Measurements from ENCODE around the gene CTSH.
A peak's percentile ranks its signal among the peaks of the same experiment; 100 is the strongest.

The CTSH gene, protein sequence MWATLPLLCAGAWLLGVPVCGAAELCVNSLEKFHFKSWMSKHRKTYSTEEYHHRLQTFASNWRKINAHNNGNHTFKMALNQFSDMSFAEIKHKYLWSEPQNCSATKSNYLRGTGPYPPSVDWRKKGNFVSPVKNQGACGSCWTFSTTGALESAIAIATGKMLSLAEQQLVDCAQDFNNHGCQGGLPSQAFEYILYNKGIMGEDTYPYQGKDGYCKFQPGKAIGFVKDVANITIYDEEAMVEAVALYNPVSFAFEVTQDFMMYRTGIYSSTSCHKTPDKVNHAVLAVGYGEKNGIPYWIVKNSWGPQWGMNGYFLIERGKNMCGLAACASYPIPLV

DNA sequence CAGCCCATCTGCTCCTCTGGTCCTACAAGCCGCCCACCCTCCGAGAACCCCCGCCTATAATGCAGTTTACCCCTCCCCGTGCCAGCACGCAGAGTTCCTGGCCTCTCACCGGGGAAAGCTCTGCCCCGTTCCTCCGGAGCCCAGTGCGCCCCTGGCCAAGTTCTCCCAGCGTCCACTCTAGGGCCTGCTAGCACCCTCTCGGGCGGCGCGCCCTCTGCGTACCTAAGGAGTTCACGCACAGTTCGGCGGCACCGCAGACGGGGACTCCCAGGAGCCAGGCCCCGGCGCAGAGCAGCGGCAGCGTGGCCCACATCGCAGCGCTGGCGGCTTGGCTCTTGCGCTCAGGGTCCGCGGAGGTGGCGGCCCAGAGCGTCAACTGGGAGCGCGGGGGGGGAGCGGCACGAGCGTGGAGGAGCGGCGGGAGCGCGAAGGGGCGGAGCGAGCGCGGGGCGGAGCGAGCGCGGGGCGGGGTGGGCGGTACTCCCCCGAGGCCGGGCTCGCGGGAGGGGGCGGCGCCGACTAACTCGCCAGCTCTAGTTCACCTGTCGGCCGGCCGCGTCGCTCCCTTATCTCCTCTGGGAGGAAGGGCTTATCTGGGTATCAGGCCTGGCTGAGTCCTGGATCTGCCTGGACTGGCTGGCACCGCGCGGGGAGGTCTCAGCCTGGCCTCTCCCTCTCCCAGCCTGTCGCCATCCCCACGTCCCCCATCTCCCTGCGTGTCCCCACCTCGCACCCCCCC lies at the start of gene CTSH:
Gene CTSH, minus strand, starts transcription at position 378 of the 739 bp plus-strand sequence. Its CDS starts 65 bp downstream, at position 313.
- peak; percentile 62 for DNase-seq

GRCh38 chr15:78993931-78994530 lies 49.2 kb upstream of the CTSH start:
- DNase-seq: no peak

DNA sequence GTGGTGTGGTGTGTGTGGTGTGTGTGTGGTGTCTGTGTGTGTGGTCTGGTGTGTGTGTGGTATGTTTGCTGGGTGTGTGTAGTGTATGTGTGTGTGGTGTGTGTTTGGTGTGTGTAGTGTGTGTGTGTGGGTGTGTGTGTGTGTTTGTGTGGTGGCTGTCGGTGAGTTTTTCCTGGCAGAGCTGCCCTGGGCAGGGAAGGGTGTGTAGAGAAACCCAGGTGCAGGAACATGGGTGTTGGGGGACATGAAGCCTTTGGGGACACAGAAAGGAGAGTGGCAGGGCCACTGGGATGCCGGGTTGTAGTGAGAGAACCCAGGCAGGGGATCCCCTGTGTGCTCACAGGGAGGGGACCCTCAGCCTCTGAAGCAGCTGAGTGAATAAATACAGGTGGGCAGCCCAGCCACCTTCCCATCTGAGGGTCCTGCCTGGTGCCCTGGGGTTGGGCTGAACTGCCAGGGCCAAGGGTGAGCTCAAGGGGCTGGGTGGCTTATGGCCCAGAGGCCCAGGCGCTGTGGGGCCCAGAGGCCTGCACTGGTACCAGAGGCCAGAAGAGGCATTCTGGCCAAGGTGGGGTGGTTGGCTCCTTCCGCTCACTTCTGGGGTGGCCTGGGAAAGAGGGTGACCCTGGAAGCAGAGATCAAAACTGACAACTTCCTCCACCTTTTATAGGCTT lies 48.5 kb upstream of the CTSH start:
- no peak for DNase-seq

DNA sequence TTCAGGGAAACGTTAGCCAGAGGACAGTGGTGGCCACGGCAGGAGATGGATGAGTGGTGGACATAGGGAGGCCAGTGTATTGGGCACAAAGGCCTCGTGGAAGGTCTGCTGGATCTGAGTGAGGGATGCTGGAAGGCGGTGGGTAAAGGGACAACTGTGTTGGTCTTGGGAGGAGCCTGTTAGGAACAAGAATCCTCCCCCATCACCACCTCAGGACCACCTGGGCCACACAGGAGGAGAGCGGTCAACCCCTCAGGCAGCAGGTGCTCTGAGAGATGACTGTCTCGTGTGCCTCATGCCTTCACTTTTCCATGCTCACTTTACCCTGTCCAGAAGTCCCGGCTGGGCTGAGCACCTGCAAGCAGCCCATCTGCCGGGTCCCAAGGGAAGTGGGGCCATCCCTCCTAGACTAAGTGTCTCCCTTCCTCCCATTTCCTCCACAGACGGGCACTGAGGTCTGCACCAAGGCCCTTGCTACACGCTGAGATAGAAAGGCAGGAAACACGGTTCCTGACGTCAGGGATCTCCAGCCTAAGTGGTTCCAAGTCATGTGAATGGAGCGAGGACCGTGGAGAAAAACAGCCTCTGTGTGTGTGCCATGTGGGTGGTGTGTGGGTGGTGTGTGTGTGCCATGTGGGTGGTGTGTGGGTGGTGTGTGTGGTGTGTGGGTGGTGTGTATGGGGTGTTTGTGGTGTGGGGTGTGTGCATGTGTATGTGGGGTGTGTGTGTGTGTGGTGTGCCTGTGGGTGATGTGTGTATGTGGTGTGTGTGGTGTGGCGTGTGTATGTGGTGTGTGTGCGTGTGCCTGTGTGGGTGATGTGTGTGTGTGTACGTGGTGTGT lies 47.8 kb upstream of the CTSH start:
- DNase-seq: no peak

DNA sequence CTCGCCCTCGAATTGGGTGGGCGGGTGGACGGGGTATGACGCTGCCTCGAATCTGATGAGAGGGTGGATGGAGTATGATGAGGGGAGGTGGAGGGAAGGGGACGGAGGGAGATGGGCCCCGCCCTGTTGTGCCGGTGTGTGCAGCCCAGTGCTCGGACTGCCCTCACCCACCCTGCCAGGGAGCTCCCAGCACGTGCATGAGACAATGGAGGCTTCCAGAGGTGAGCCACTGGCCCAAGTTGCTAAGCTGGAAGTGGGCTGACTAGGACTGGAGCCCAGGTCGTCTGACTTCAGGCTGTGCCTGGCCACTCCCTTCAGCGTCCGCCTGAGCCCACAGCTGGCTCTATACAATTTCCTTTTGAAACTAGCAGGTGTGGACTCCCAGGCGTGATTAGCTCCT lies 47.0 kb upstream of the CTSH start:
- no peak for DNase-seq

DNA sequence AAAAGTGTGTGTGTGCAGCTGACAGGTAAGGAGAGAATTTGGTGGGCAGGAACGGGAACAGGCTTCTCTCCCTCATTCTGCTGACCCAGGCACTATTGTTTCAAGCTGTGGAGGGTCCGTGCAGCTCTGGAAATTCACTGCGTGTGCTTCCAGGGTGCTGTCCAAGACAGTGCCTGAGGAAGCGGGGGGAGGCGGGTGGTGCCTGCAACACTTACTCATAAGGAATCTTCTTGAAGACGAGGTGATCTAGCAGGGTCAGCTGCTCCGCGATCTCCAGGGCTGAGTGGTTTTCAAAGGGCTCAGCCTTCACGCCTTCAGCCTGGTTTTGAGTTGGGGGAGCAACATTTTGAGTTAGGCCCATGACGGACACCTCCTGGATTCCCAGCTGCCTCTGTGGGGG lies 46.6 kb upstream of the CTSH start:
- DNase-seq: no peak

- DNase-seq: no peak
These were observed 45.4 kb upstream of the CTSH start for GRCh38 chr15:78990278-78990677.

DNA sequence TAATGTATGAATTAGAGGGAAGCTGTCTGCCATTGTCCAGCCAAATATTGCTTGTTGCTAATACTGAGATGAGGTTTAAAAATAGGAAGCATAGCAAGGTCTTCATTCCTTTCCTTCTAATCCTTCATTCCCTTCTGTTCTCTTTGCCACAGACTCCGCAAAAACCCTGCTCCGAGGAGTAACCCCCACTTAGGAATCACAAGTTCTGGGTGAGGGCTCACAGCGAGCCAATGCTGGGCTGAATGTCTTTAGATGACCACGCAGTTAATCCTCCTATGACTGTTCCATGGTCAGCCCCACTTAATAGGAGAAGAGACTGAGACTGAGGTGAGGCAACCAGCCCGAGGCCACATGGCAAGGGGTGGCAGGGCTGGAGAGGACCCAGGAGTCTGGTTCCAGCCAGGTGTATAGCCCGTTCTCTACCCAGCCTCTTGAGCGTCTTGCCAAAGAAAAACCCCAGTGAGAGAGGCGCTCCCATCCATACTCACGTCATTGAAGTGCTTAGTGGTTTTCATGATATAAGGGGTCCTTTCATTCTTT lies 44.9 kb upstream of the CTSH start:
- DNase-seq: no peak

GRCh38 chr15:78988361-78988911 lies 43.6 kb upstream of the CTSH start:
- DNase-seq: no peak

- DNase-seq: no peak
These were observed 42.9 kb upstream of the CTSH start for GRCh38 chr15:78987556-78988360.

DNA sequence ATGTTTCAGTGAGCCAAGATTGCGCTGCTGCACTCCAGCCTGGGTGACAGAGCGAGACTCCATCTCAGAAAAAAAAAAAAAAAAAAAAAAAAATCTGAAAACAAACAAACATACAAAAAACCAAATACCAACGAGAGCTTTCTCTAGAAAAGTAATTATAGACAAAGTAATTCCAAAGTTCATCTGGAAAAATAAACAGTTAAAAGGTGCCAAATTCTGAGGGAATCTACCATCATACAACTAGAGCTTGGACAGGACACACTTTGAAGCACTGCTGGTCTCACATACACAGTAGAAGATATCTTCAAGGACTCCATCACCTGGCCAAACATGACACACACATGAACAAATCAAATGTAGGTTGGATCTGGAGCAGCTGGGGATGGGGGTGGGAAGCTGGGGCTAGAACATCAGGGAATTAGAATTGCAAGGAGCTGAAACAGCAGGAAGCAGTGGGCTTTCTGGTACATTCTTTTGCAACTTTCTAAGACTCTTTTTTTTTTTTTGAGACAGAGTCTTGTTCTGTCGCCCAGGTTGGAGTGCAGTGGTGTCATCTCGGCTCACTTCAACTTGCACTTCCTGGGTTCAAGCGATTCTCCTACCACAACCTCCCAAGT lies 41.1 kb upstream of the CTSH start:
- no peak for DNase-seq

DNA sequence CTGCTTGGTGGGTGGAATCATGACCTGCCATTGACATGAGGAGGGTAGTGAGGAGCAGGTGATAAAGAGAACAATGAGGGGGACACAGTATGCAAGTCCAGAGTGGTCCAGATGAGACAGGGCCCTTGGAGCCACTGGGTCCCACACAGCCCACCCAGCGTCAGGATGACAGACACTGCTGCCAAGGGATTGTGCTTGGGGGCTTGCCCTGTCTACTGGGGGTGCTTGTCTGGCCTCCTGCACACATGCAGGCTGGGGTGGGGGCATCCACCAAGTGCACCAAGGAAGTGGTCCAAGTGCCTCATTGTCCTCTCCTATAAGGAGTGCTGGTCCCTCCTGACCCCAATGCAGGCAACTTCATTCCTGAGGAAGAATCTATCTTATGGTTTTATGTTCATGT lies 39.2 kb upstream of the CTSH start:
- no peak for DNase-seq

- no peak for DNase-seq
These were observed 38.5 kb upstream of the CTSH start for GRCh38 chr15:78983146-78983918.

DNA sequence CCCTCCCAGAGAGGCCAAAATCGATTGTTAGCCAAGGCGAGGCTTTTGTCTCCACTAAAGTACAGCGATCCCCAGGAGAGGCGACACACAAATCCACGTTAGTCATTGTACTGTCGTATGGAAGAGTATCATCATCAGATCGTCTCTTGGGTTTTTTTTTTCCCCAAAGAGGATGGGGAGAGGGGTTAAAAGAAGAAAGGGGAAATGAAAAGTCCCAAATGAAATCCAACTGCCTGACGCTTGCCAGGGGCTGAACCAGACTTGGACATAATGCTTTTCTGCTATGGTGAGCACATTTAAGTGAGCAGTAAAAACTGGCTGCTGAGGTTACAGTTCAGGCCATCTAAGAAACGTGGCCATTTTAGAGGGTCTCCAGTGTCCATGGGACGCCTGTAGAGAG lies 37.9 kb upstream of the CTSH start:
- DNase-seq: no peak

DNA sequence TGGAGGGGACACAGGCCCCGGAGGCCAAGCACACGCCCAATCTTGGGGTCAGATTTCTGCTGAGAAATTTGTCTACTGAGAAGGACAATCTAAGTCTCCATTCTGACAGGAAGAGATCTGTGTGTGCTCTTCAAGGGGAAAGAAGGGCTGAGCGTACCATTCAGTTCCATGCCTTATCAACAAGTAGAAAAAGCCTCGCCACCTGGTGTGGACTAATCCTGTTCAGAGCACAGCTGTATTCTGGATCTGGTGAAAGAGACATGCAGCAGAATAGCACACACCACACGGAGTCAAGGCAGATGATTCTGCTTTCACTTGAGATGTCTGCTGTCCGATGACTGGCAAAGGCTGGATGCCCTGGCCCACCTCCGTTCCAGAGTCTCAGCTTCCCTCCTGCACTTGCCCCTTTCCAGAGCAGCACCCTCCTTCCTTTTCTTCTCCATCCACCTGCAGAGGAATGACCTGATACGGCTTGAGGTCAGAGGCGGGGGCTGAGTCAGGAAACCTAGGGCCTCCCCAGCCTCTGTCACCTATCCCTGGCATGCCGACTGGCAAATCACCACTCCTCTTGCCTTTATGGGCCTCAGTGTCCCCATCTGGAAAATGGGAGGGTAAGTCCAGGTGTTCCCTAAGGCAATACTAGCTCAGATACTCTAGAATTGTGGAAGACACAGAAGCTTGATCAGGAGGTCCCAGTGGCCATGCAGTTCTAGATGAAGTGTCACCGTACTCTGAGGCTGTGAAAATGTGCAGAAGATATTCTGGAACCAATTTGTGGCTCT lies 36.9 kb upstream of the CTSH start:
- no peak for DNase-seq

- peak; percentile 72 for DNase-seq
These were observed 34.8 kb upstream of the CTSH start for GRCh38 chr15:78979456-78980320.

GRCh38 chr15:78978601-78979179 lies 33.8 kb upstream of the CTSH start:
- no peak for DNase-seq
